Esophagus (tissue), 2 donors: Measurements from ENCODE around the gene TAS1R3. TPM values are rescaled to one million over a fixed set of nuclear protein-coding genes. Genes with fewer than 3 reads are reported as not detected.

ENCODE experiments used
- H3K27ac ChIP-seq, 2 donors: one replicate each; pipeline ENCODE4 v1.5.1; 2013; ENCODE audit warnings: low read depth in 2 of 2, mild to moderate bottlenecking in 2 of 2, inconsistent platforms in 1 of 2, low read length in 1 of 2, moderate library complexity in 1 of 2
- H3K27me3 ChIP-seq, 2 donors: one replicate each; pipeline ENCODE4 v1.6.1; 2013; ENCODE audit warnings: low read length in 2 of 2, control low read depth in 1 of 2, mild to moderate bottlenecking in 1 of 2; ENCODE audit not compliant: insufficient read depth in 2 of 2, control insufficient read depth in 1 of 2
- H3K36me3 ChIP-seq, 2 donors: one replicate each; pipeline ENCODE4 v1.6.1; 2013; ENCODE audit warnings: low read length in 1 of 2; ENCODE audit not compliant: control insufficient read depth in 2 of 2, insufficient read depth in 2 of 2
- H3K4me1 ChIP-seq, 2 donors: one replicate each; pipeline ENCODE4 v1.6.1; 2013; ENCODE audit warnings: low read length in 1 of 2; ENCODE audit not compliant: control insufficient read depth in 2 of 2, insufficient read depth in 2 of 2
- H3K4me3 ChIP-seq, 2 donors: one replicate each; pipeline ENCODE4 v1.5.1; 2013; ENCODE audit warnings: low read length in 2 of 2, mild to moderate bottlenecking in 2 of 2, low read depth in 1 of 2, moderate library complexity in 1 of 2
- H3K9me3 ChIP-seq, 2 donors: one replicate each; pipeline ENCODE4 v1.6.1; 2013; ENCODE audit warnings: mild to moderate bottlenecking in 2 of 2, low read depth in 1 of 2, low read length in 1 of 2, moderate library complexity in 1 of 2; ENCODE audit not compliant: control insufficient read depth in 2 of 2, insufficient read depth in 1 of 2
- WGBS, 2 donors: extraction: QIAGEN DNeasy Blood & Tissue Kit; methylation state at CpG; one replicate each; pipeline ENCODE4 v1.1.7; 2013; 5-methylcytosine and 5-hydroxymethylcytosine counted together
- polyA plus RNA-seq, 2 donors: library from polyadenylated mRNA; stranded (reverse); fragments of 200-250 nt; gene quantifications; one replicate each; pipeline ENCODE4 v1.2.3, GENCODE V29; 2013
- donor health status: healthy with polysubstance abuse.
- donor health status: Bipolar disorder and iron deficiency.

The TAS1R3 gene
- polyA plus RNA-seq, 2 donors, result 0.28 to 1.9 TPM

GRCh38 chr1:1330366-1331067 is 563 bp upstream of the TAS1R3 start:
- H3K27me3 ChIP-seq, result no peaks in the 10 kb centered on the region
- H3K27ac ChIP-seq, result no peak overlapping the region
- peaks cover 3 to 45% of the 10 kb centered on the region in 2 donors for H3K36me3 ChIP-seq
- WGBS, 2 donors, result 54 to 60% methylated on average over 15 of the region's 15 CpGs
- H3K4me3 ChIP-seq, result no peak overlapping the region
- peaks cover 5 to 60% of the 10 kb centered on the region in 2 donors for H3K4me1 ChIP-seq
- peaks cover 0 to 5% of the 10 kb centered on the region in 2 donors for H3K9me3 ChIP-seq

GRCh38 chr1:1332031-1332755 is 1.1 kb downstream of the TAS1R3 start:
- H3K36me3 ChIP-seq, result peaks cover under 1 to 52% of the 10 kb centered on the region in 2 donors

DNA sequence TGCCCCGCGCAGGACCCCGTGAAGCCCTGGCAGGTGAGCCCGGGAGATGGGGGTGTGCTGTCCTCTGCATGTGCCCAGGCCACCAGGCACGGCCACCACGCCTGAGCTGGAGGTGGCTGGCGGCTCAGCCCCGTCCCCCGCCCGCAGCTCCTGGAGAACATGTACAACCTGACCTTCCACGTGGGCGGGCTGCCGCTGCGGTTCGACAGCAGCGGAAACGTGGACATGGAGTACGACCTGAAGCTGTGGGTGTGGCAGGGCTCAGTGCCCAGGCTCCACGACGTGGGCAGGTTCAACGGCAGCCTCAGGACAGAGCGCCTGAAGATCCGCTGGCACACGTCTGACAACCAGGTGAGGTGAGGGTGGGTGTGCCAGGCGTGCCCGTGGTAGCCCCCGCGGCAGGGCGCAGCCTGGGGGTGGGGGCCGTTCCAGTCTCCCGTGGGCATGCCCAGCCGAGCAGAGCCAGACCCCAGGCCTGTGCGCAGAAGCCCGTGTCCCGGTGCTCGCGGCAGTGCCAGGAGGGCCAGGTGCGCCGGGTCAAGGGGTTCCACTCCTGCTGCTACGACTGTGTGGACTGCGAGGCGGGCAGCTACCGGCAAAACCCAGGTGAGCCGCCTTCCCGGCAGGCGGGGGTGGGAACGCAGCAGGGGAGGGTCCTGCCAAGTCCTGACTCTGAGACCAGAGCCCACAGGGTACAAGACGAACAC is 1.8 kb downstream of the TAS1R3 start:
- H3K9me3 ChIP-seq, result peaks cover 0 to 5% of the 10 kb centered on the region in 2 donors
- H3K36me3 ChIP-seq, result peaks cover 0 to 50% of the 10 kb centered on the region in 2 donors
- 49 to 60% methylated on average over 48 of the region's 48 CpGs for WGBS, 2 donors
- peak overlapping the region; percentile 24 to 57 for H3K27ac ChIP-seq
- peak overlapping the region in 1 of 2 donors; percentile 23 for H3K4me3 ChIP-seq
- no peaks in the 10 kb centered on the region for H3K27me3 ChIP-seq
- peaks cover 0 to 59% of the 10 kb centered on the region in 2 donors for H3K4me1 ChIP-seq

More at GRCh38 chr1:1332031-1332755, 1.1 kb downstream of the TAS1R3 start:
- Histone ChIP-seq H3K4me3 (peak overlapping the region in 1 of 2 donors; percentile 9), H3K4me1 (peaks cover 0 to 57% of the 10 kb centered on the region in 2 donors), H3K27ac (no peak overlapping the region), H3K27me3 (no peaks in the 10 kb centered on the region), H3K9me3 (peaks cover 0 to 5% of the 10 kb centered on the region in 2 donors)
- WGBS, 2 donors, result 62 to 63% methylated on average over 57 of the region's 57 CpGs

DNA sequence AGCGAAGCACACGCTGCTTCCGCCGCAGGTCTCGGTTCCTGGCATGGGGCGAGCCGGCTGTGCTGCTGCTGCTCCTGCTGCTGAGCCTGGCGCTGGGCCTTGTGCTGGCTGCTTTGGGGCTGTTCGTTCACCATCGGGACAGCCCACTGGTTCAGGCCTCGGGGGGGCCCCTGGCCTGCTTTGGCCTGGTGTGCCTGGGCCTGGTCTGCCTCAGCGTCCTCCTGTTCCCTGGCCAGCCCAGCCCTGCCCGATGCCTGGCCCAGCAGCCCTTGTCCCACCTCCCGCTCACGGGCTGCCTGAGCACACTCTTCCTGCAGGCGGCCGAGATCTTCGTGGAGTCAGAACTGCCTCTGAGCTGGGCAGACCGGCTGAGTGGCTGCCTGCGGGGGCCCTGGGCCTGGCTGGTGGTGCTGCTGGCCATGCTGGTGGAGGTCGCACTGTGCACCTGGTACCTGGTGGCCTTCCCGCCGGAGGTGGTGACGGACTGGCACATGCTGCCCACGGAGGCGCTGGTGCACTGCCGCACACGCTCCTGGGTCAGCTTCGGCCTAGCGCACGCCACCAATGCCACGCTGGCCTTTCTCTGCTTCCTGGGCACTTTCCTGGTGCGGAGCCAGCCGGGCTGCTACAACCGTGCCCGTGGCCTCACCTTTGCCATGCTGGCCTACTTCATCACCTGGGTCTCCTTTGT is 2.6 kb downstream of the TAS1R3 start:
- WGBS, 2 donors, result 70 to 74% methylated on average over 33 to 36 of the region's 36 CpGs
- Histone ChIP-seq H3K27ac (peak overlapping the region in 1 of 2 donors; percentile 57), H3K4me1 (peaks cover 0 to 62% of the 10 kb centered on the region in 2 donors), H3K36me3 (peaks cover 0 to 50% of the 10 kb centered on the region in 2 donors), H3K4me3 (peak overlapping the region in 1 of 2 donors; percentile 23), H3K27me3 (no peaks in the 10 kb centered on the region), H3K9me3 (peaks cover 0 to 5% of the 10 kb centered on the region in 2 donors)

- Histone ChIP-seq H3K4me1 (peaks cover 0 to 55% of the 10 kb centered on the region in 2 donors), H3K27me3 (no peaks in the 10 kb centered on the region), H3K36me3 (peaks cover 0 to 54% of the 10 kb centered on the region in 2 donors), H3K4me3 (no peak overlapping the region), H3K27ac (no peak overlapping the region), H3K9me3 (no peaks in the 10 kb centered on the region)
- WGBS, 2 donors, result 75 to 76% methylated on average over 11 of the region's 11 CpGs
Measured at GRCh38 chr1:1334835-1335234, 3.8 kb downstream of the TAS1R3 start.

DNA sequence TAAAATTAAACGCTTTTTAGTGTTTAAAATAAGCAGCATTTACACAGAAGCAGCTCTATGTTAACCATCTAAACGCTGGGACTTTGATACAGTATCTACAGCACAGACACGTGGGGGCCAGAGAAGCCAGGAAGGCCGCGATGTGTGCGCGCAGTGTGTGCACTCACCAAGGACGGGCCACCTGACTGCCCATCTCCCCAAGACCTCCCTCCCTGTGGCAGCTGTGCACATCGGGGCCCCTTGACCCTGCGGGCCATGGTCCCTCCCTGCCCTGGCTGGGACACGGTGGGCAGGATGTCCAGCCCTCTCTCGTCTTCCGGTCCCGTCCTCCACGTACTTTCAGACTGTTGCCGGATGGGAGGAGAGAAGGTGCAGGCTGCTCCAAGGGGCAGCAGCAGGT is 4.2 kb downstream of the TAS1R3 start:
- Histone ChIP-seq H3K9me3 (no peaks in the 10 kb centered on the region), H3K4me3 (no peak overlapping the region), H3K4me1 (peaks cover 0 to 51% of the 10 kb centered on the region in 2 donors), H3K27ac (no peak overlapping the region), H3K36me3 (peaks cover 0 to 59% of the 10 kb centered on the region in 2 donors), H3K27me3 (no peaks in the 10 kb centered on the region)
- 76 to 80% methylated on average over 16 of the region's 16 CpGs for WGBS, 2 donors

DNA sequence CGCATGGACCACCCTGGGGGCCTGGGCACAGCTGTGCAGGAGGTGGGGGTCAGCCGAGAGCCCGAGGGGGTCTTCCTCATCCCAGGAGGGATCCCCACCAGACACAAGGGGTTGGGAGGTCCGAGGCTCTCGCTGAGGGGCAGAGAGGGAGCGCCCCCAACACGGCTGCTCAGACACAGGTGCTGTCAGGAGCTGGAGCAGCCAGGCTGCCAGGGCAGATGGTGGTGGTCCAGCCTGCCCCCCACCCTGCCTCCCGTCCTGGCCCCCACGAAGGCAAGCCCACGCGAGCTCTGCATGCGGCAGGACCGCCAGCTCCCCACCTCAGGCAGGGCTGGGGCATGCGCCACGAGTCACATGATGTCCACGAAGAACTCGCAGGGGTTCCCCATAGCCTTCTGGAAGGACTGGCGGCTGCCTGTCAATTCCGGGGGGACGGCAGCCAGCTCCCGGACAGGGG is 4.7 kb downstream of the TAS1R3 start:
- Histone ChIP-seq H3K27ac (no peak overlapping the region), H3K4me3 (no peak overlapping the region), H3K27me3 (no peaks in the 10 kb centered on the region), H3K36me3 (peaks cover 0 to 64% of the 10 kb centered on the region in 2 donors), H3K9me3 (no peaks in the 10 kb centered on the region), H3K4me1 (peaks cover 0 to 49% of the 10 kb centered on the region in 2 donors)
- WGBS, 2 donors, result 85 to 87% methylated on average over 21 of the region's 21 CpGs

- Histone ChIP-seq H3K4me1 (peaks cover 0 to 43% of the 10 kb centered on the region in 2 donors), H3K27me3 (no peaks in the 10 kb centered on the region), H3K9me3 (no peaks in the 10 kb centered on the region), H3K36me3 (peaks cover 0 to 70% of the 10 kb centered on the region in 2 donors), H3K4me3 (no peak overlapping the region), H3K27ac (no peak overlapping the region)
- 92% methylated on average over 25 to 26 of the region's 26 CpGs for WGBS, 2 donors
Measured at GRCh38 chr1:1336446-1336845, 5.4 kb downstream of the TAS1R3 start.
